ENCODE data around the gene DLG2.

GRCh38 chr11:84438565-84438964 lies 1188.6 kb downstream of the DLG2 start:
- no peak for TF ChIP-seq CTCF (IDR thresholded peaks at IDR 0.05; ENCODE audit: insufficient read depth, low read depth, low read length)
- TF ChIP-seq EZH2 (IDR thresholded peaks at IDR 0.05; ENCODE audit: insufficient read depth, low read length) = no peak
